Ishikawa (cell line): ENCODE results near the gene PKIG.

Experiments
- CEBPB ChIP-seq: IDR thresholded peaks from 2 replicates; pipeline ENCODE4 v1.6.1; 2012
- CREB1 ChIP-seq: IDR thresholded peaks from 2 replicates; pipeline ENCODE4 v1.6.1; 2012; ENCODE audit warnings: low read depth
- EGR1 ChIP-seq: IDR thresholded peaks from 2 replicates; pipeline ENCODE4 v1.6.1; 2012
- EP300 ChIP-seq: IDR thresholded peaks from 2 replicates; pipeline ENCODE4 v1.6.1; 2012; ENCODE audit warnings: borderline replicate concordance
- FOXM1 ChIP-seq: IDR thresholded peaks from 2 replicates; pipeline ENCODE4 v1.6.1; 2012; ENCODE audit warnings: low read depth, borderline replicate concordance
- NFIC ChIP-seq: IDR thresholded peaks from 2 replicates; pipeline ENCODE4 v1.6.1; 2012
- RAD21 ChIP-seq: IDR thresholded peaks from 2 replicates; pipeline ENCODE4 v1.6.1; 2012; ENCODE audit warnings: low read depth
- TAF1 ChIP-seq: IDR thresholded peaks from 2 replicates; pipeline ENCODE4 v1.6.1; 2012; ENCODE audit warnings: low read depth, mild to moderate bottlenecking
- TCF12 ChIP-seq: IDR thresholded peaks from 2 replicates; pipeline ENCODE4 v1.6.1; 2012; ENCODE audit warnings: low read depth
- TEAD4 ChIP-seq: IDR thresholded peaks from 2 replicates; pipeline ENCODE4 v1.6.1; 2012
- USF1 ChIP-seq: IDR thresholded peaks from 2 replicates; pipeline ENCODE4 v1.6.1; 2012
- YY1 ChIP-seq: IDR thresholded peaks from 2 replicates; pipeline ENCODE4 v1.6.1; 2012; ENCODE audit warnings: low read depth
- ZBTB7A ChIP-seq: IDR thresholded peaks from 2 replicates; pipeline ENCODE4 v1.6.1; 2012; ENCODE audit warnings: low read depth
- TF ChIP-seq, protein P1 (sequence below): IDR thresholded peaks from 2 replicates; pipeline ENCODE4 v1.6.1; 2012; ENCODE audit warnings: low read depth, mild to moderate bottlenecking
- TF ChIP-seq, protein P2 (sequence below): IDR thresholded peaks from 2 replicates; pipeline ENCODE4 v1.6.1; 2012

Gene PKIG

DNA sequence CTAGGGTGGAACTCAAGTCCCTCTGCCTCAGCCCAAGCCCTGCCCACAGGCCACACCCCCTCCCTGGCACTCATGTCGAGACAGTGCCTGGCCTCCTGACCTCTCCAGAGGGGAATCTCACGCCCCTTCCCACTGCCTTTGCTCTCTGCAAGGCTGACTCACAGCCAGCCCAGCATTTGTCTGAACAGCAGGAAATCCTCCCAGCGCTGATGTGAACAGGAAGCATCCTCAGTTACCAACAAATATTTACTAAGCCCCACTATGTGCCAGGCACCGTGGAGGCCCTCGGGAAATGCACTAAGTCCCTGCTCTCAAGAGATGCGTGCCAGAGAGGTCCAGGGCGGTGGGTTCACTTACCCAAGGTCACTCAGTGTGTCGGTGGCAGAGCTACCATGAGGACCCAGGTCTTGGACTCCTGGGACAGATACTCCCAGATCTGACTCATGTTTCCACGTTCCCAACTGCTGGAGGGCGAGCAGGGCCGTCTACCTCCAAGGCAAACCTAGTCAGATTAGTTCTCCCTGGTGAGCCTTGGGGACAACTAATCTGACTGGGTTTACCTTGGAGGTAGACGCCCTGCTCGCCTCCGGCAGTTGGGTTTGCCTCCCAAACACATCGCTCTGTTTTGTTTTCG is 61.3 kb downstream of the PKIG start:
- no peak for TF ChIP-seq YY1
- no peak for TF ChIP-seq TEAD4
- no peak for TF ChIP-seq USF1
- TF ChIP-seq EGR1, result no peak
- TF ChIP-seq TCF12, result no peak
- TF ChIP-seq, protein P1, sequence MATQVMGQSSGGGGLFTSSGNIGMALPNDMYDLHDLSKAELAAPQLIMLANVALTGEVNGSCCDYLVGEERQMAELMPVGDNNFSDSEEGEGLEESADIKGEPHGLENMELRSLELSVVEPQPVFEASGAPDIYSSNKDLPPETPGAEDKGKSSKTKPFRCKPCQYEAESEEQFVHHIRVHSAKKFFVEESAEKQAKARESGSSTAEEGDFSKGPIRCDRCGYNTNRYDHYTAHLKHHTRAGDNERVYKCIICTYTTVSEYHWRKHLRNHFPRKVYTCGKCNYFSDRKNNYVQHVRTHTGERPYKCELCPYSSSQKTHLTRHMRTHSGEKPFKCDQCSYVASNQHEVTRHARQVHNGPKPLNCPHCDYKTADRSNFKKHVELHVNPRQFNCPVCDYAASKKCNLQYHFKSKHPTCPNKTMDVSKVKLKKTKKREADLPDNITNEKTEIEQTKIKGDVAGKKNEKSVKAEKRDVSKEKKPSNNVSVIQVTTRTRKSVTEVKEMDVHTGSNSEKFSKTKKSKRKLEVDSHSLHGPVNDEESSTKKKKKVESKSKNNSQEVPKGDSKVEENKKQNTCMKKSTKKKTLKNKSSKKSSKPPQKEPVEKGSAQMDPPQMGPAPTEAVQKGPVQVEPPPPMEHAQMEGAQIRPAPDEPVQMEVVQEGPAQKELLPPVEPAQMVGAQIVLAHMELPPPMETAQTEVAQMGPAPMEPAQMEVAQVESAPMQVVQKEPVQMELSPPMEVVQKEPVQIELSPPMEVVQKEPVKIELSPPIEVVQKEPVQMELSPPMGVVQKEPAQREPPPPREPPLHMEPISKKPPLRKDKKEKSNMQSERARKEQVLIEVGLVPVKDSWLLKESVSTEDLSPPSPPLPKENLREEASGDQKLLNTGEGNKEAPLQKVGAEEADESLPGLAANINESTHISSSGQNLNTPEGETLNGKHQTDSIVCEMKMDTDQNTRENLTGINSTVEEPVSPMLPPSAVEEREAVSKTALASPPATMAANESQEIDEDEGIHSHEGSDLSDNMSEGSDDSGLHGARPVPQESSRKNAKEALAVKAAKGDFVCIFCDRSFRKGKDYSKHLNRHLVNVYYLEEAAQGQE, result no peak
- TF ChIP-seq CEBPB, result no peak

DNA sequence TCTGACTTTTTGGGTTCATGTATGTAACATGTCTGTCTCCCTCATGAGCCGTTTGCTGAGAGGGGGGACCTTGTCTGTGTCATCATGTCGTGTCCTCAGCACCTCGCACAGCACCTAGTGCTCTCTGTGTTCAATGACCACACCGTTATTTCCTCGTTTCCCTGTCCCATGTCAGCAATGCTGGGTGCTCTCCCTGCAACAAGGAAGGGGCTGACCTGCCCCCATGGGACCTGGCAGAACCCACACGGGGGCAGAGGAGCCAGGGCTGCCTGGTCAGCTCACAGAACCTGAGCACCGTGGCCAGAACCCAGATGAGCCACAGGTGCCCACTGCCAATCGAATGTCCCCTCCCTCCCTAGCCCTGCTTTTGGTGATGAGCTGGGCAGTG is 61.8 kb downstream of the PKIG start:
- TF ChIP-seq RAD21, result no peak
- TF ChIP-seq USF1, result no peak
- no peak for TF ChIP-seq ZBTB7A
- TF ChIP-seq TCF12, result no peak
- TF ChIP-seq NFIC, result no peak
- TF ChIP-seq CEBPB, result no peak
- no peak for TF ChIP-seq FOXM1
- no peak for TF ChIP-seq EP300
- TF ChIP-seq TAF1, result no peak
- no peak for TF ChIP-seq EGR1
- no peak for TF ChIP-seq TEAD4
- TF ChIP-seq, protein P2, sequence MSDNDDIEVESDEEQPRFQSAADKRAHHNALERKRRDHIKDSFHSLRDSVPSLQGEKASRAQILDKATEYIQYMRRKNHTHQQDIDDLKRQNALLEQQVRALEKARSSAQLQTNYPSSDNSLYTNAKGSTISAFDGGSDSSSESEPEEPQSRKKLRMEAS, result no peak
- TF ChIP-seq YY1, result no peak
- TF ChIP-seq, protein P1, result no peak
- no peak for TF ChIP-seq CREB1

DNA sequence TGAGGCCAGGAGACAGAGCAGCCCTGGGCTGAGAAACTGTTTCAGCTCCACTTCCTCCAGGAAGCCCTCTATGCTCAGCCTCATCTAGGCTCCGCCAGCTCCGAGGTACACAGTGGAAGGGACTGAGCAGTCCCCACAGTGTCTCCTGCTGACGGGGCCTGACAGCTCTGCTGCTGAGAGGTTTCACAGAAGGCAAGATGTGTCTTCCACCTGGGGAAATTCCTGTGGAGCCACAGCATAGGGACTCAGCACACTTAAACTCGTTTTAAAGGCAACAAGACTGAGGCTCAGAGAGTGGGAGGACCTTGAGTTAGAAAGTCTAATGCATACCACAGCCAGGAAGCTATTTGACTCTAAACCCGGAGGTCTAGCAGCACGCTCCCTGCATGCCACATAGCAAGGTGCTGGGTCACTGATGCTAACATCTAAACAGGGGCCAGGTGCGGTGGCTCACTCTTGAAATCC is 62.3 kb downstream of the PKIG start:
- TF ChIP-seq, protein P2, result no peak
- TF ChIP-seq, protein P1, result no peak
- TF ChIP-seq USF1 (no peak), TEAD4 (no peak), TCF12 (no peak)

DNA sequence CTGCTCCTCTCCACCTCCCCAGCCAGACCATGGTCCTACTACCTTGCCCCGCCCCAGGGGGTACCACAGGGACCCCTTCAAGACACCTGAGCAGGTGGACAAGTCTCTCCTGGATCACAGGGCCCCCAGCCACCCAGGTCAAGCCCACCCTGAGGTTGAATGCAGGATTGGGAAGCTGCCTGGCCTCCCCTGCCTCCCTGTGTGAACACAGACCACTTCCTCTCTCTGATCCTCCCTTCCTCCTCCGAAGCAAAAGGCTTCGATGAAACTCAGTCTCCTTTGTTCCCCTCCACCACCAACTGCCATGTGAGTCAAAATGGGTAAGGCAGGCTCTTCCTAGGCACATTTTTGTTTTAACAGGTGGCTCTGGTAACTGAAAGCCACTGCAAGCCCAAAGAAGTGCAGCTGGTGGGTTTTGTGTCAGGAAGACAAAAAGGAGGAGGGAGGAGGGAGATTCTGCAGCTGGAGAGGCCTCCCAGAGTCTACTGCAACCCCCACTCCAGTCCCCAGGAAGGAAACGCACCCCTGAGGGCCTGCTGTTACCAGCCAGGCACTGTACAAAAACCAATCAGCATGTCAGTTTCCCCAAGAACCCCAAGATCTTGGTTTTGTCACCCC is 63.8 kb downstream of the PKIG start:
- TF ChIP-seq YY1, result no peak
- TF ChIP-seq FOXM1, result no peak
- no peak for TF ChIP-seq ZBTB7A
- TF ChIP-seq CEBPB, result no peak
